Measurements from ENCODE around the gene CDH20. TPM values are rescaled to one million over a fixed set of nuclear protein-coding genes. Genes with fewer than 3 reads are reported as not detected.
A peak's percentile ranks its signal among the peaks of the same experiment; 100 is the strongest.

CDH20 gene
- total RNA-seq, 1 experiment from 2014 or later: 0.05 TPM

- no peak for DNase-seq (ENCODE audit: low read depth)
Observed at GRCh38 chr18:61572084-61572655, 238.9 kb downstream of the CDH20 start.

GRCh38 chr18:61572871-61573270 lies 239.6 kb downstream of the CDH20 start:
- DNase-seq (ENCODE audit: low read depth): no peak

GRCh38 chr18:61574665-61575064 lies 241.4 kb downstream of the CDH20 start:
- peak; percentile 14 for DNase-seq (ENCODE audit: low read depth)

- DNase-seq (ENCODE audit: low read depth): no peak
Observed at GRCh38 chr18:61575419-61575818, 242.2 kb downstream of the CDH20 start.

GRCh38 chr18:61578846-61579245 lies 245.6 kb downstream of the CDH20 start:
- DNase-seq (ENCODE audit: low read depth): no peak

GRCh38 chr18:61579581-61579980 lies 246.4 kb downstream of the CDH20 start:
- no peak for DNase-seq (ENCODE audit: low read depth)

GRCh38 chr18:61580046-61580445 lies 246.8 kb downstream of the CDH20 start:
- no peak for DNase-seq (ENCODE audit: low read depth)

GRCh38 chr18:61581578-61582201 lies 248.5 kb downstream of the CDH20 start:
- peak; percentile 77 for DNase-seq (ENCODE audit: low read depth)

GRCh38 chr18:61582202-61582710 lies 249.0 kb downstream of the CDH20 start:
- DNase-seq (ENCODE audit: low read depth): no peak

- no peak for DNase-seq (ENCODE audit: low read depth)
Observed at GRCh38 chr18:61583548-61583947, 250.3 kb downstream of the CDH20 start.

GRCh38 chr18:61587865-61588264 lies 254.6 kb downstream of the CDH20 start:
- no peak for DNase-seq (ENCODE audit: low read depth)

GRCh38 chr18:61589053-61589723 lies 256.0 kb downstream of the CDH20 start:
- DNase-seq (ENCODE audit: low read depth): no peak

- DNase-seq (ENCODE audit: low read depth): peak; percentile 58
Observed at GRCh38 chr18:61589724-61590065, 256.5 kb downstream of the CDH20 start.

- no peak for DNase-seq (ENCODE audit: low read depth)
Observed at GRCh38 chr18:61591253-61591652, 258.0 kb downstream of the CDH20 start.

GRCh38 chr18:61595615-61596251 lies 262.5 kb downstream of the CDH20 start:
- no peak for DNase-seq (ENCODE audit: low read depth)

- DNase-seq (ENCODE audit: low read depth): no peak
Observed at GRCh38 chr18:61596296-61596695, 263.1 kb downstream of the CDH20 start.

- DNase-seq (ENCODE audit: low read depth): no peak
Observed at GRCh38 chr18:61597316-61597715, 264.1 kb downstream of the CDH20 start.

GRCh38 chr18:61600422-61600821 lies 267.2 kb downstream of the CDH20 start:
- no peak for DNase-seq (ENCODE audit: low read depth)

- DNase-seq (ENCODE audit: low read depth): peak; percentile 61
Observed at GRCh38 chr18:61602836-61603235, 269.6 kb downstream of the CDH20 start.
